GM18867 (cell line): ENCODE measurements around the gene LRRC2.
"Not testable (repeated sequence)": the region's sequence is repeated elsewhere in the genome, so short reads cannot be mapped to it uniquely, and the experiment has no call there.

ENCODE experiments used
- ATAC-seq: cut with Tn5 transposase; IDR thresholded peaks from one replicate; pipeline ENCODE4 v1.9.1; 2021; ENCODE audit warnings: mild to moderate bottlenecking, moderate library complexity; ENCODE audit not compliant: unreplicated experiment

The LRRC2 gene

GRCh38 chr3:46584598-46585467 is 18.7 kb upstream of the LRRC2 start:
- ATAC-seq = no peak

DNA sequence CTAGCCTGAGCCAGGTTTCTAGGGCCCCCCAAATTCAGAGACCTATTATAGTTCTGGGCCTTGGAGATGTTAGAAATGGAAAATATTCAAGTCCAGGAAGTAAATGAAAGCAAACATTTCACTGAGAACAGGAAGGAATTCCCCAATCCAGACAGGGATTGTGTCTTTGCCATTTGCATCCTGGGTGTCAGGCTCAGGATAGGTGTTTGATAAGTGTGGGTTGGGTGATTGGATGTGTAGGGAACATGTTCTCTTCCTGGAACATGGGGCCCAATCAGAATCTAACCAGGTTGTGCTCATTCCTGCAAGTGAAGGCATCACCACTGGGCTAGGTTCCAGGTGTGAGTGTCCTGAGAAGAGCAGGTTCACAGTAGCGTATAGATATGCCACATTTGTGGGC is 14.6 kb upstream of the LRRC2 start:
- no peak for ATAC-seq

DNA sequence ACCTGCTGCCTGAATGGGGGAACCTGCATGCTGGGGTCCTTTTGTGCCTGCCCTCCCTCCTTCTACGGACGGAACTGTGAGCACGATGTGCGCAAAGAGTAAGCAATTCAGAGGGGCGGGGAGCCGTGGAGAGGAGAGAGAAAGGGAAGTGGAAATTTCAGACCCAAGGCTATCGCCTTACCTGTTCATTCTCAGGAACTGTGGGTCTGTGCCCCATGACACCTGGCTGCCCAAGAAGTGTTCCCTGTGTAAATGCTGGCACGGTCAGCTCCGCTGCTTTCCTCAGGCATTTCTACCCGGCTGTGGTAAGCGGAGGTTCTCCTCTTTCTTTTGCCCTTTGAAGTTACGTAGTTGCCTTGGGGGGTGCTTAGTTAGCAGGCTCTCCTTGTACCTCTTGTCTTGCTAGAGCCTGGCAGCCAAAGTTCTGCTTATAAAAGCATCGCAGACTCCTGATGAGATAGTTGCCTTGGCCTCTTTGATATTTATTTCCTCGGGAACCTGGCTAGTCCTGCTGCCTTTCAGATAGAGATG is 13.7 kb upstream of the LRRC2 start:
- ATAC-seq = no peak

- no peak for ATAC-seq
Observed at GRCh38 chr3:46578973-46579755, 13.1 kb upstream of the LRRC2 start.

DNA sequence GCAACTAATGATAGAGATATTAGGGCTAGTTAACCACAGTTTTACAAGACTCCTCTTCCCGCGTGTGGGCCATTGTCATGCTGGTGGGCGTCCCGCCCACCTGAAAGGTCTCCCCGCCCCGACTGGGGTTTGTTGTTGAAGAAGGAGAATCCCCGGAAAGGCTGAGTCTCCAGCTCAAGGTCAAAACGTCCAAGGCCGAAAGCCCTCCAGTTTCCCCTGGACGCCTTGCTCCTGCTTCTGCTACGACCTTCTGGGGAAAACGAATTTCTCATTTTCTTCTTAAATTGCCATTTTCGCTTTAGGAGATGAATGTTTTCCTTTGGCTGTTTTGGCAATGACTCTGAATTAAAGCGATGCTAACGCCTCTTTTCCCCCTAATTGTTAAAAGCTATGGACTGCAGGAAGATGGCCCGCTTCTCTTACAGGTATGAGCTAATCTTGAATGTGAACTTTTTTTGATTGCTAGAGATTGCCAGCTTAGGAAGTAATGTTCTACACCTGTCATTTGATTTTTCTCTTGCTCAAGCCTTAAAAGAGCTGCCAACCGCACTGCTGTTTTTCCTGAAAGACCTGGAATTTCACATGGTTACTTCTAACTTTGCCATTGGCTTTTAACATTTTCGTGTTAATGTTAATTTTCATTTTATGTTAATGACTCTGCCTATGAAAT is 11.6 kb upstream of the LRRC2 start:
- not testable (repeated sequence) for ATAC-seq

- ATAC-seq = no peak
Observed at GRCh38 chr3:46576879-46577278, 10.8 kb upstream of the LRRC2 start.

GRCh38 chr3:46576386-46576785 is 10.3 kb upstream of the LRRC2 start:
- no peak for ATAC-seq

GRCh38 chr3:46575577-46576222 is 9.6 kb upstream of the LRRC2 start:
- no peak for ATAC-seq

GRCh38 chr3:46574881-46575576 is 8.9 kb upstream of the LRRC2 start:
- ATAC-seq = no peak

- no peak for ATAC-seq
Observed at GRCh38 chr3:46574243-46574646, 8.1 kb upstream of the LRRC2 start.

- ATAC-seq = no peak
Observed at GRCh38 chr3:46573701-46574100, 7.6 kb upstream of the LRRC2 start.

DNA sequence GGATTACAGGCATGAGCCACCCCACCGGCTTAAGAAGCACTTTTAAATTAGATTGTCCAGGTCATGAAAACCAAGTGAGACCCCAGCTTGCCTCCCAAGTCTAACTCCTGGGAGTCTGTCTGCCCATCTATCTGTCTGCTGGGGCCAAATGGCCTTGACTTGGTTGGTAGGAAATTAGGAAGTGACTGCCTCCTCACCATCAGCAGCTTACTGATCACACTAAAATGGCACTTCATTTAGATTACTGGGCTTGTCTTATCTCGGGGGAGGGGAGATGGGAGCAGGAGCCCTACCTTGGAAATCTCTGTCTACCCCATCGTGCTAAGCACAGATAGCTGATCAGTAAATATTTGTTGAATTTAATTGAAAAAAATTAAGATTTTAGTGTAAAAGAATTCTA is 5.6 kb upstream of the LRRC2 start:
- no peak for ATAC-seq

GRCh38 chr3:46565607-46566039 is 479 bp downstream of the LRRC2 start:
- no peak for ATAC-seq

DNA sequence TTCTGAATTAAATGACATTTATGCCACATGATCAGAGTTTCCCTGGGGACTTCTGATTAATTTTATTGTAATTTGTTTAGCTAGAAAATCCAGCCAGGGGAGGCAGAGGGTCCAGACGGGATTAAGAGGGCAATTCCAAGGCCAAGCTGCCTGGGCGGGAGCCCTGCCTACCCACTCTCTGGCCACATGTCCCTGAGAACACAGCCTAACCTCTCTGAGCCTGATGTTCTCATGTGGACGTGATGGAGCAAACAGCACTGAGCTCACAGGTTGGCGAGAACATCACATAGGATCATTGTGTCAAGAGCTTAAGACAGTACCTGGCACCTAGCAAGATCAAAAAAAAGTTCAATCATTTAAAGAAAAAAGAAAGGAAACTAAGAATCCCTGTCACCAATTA is 1.0 kb downstream of the LRRC2 start:
- ATAC-seq = no peak

DNA sequence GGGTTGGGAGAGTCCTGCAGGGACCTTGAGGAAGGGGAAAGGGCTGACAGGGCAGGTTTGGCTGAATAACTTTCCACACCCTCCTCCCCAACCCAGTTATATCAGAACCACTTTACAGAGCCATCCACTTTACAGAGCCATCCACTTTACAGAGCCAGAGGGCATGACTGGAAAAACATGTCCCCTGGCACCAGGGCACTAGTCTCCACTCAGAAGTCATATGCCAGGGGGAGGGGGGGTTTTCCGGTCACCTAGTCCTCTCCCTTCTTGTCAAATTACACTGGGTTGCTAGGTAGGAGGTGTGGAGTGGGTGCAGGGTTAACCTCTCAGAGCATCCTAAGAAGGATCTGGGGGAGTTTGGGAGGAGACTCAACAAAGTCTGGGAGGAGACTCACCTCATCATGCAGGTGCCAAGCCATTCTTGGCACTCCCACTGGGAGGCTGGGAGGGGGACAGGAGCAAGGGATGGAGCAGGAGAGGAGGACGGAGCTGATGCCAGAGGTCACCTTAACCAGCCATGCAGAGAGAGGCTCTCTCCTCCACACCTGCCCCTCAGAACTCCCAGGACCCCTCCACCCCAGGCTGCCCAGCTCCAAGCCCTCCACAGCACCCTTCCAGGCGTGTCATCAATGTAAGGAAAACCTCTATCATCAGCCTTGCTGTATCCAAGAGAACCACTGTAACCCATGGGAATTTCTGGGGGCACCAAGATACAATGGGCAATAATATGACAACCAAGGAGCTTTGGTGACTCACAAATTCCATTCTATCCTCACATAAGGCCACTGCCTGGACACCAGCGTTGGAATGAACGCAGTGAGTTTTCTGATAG is 1.7 kb downstream of the LRRC2 start:
- no peak for ATAC-seq

GRCh38 chr3:46561951-46562350 is 4.2 kb downstream of the LRRC2 start:
- ATAC-seq = no peak

- no peak for ATAC-seq
Observed at GRCh38 chr3:46561511-46561910, 4.6 kb downstream of the LRRC2 start.

DNA sequence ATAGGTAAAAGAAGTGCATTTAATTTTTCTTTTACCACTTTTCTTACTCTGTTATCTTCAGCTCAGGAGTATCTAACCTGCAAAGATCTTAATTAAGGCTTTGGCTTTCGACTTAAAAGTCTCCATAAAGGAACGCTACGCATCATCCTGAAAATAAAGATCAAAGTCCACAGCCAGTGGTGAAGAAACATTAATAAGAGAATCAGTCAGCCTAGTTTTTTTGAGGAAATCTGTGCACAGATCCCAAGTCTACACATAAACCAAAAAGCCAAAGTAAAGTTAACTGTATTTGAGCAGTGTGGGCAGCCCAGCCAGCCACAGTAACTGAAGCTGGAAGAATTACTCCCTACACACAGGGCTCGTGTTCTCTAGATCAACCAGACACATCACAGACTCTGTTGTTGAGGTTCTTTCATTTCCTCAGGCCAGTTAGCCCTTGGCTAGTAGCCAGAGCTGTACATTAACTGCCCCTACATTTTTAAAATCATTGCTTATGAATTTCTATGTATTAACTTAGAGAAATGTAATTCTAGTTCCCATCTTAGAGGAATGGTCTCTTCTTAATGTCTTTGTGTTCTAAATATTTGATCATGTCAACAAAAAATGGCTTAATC is 6.9 kb downstream of the LRRC2 start:
- ATAC-seq = no peak
